Esophagus squamous epithelium (tissue), 4 donors: Measurements from ENCODE around the gene ARL13A.

Experiments used
- CTCF ChIP-seq, 6 experiments: fragments of 450-650 bp in 4 of 6; fragments of 200-600 bp in 2 of 6; sonication (generic) in 2 of 6; IDR thresholded peaks; one replicate each; pipeline ENCODE4 v1.5.1; 2016 to 2019; ENCODE audit warnings: antibody characterized with exemption in 6 of 6, mild to moderate bottlenecking in 4 of 6, moderate library complexity in 4 of 6
- POLR2A ChIP-seq, 4 donors: fragments of 450-650 bp; IDR thresholded peaks; one replicate each; pipeline ENCODE4 v1.6.1; 2017; ENCODE audit warnings: antibody characterized with exemption in 4 of 4, mild to moderate bottlenecking in 4 of 4, moderate library complexity in 3 of 4

GRCh38 chrX:100964362-100964761 is 5.1 kb upstream of the ARL13A start:
- no peak for TF ChIP-seq CTCF (IDR thresholded peaks at IDR 0.05)
- TF ChIP-seq POLR2A (IDR thresholded peaks at IDR 0.05) = no peak
